Activated T-helper 1 cell treated with anti-CD3 and anti-CD28 coated beads, Interleukin-12 subunit alpha, Interleukin-12 subunit beta, Interleukin-2, Interleukin-4 antibody, amounts not matched to agents 30 ng/mL and 10 ng/mL and 1 ng/mL, durations not matched to agents 14 hours and 24 hours and 36 hours (primary cell): ENCODE data around the gene PDE4D. TPM values are rescaled to one million over a fixed set of nuclear protein-coding genes. Genes with fewer than 3 reads are reported as not detected.
A peak's percentile ranks its signal among the peaks of the same experiment; 100 is the strongest.

Source experiments
- DNase-seq: peaks from one replicate; pipeline ENCODE4 v3.0.0; 2021; ENCODE audit warnings: low spot score
- H3K27ac Mint-ChIP-seq: one replicate; pipeline ENCODE4 v1.8.0; 2021; ENCODE audit warnings: mild to moderate bottlenecking, mixed read lengths
- H3K27me3 Mint-ChIP-seq: one replicate; pipeline ENCODE4 v1.8.0; 2022; ENCODE audit warnings: mild to moderate bottlenecking, moderate library complexity, mixed read lengths; ENCODE audit not compliant: insufficient read depth
- H3K36me3 Mint-ChIP-seq: one replicate; pipeline ENCODE4 v1.8.0; 2021; ENCODE audit warnings: low read depth, mixed read lengths
- H3K4me1 Mint-ChIP-seq: one replicate; pipeline ENCODE4 v1.8.0; 2021; ENCODE audit warnings: low read depth, mixed read lengths
- H3K4me3 Mint-ChIP-seq: one replicate; pipeline ENCODE4 v1.8.0; 2021; ENCODE audit warnings: mild to moderate bottlenecking, moderate library complexity, mixed read lengths
- H3K9me3 Mint-ChIP-seq: one replicate; pipeline ENCODE4 v1.8.0; 2021; ENCODE audit warnings: mixed read lengths
- intact Hi-C: fragments of 100-400 bp; cut with micrococcal nuclease; formaldehyde crosslinking; loops from one replicate; pipeline ENCODE4 v1.15.1; 2024
- total RNA-seq: library from RNA; stranded (reverse); gene quantifications from 2 replicates; pipeline ENCODE4 v1.2.3, GENCODE V29; 2022

The PDE4D gene
- total RNA-seq, 1 donor from 2014 or later = 50.6 TPM

- Mint-ChIP-seq H3K27ac (no peak overlapping the region), H3K4me3 (no peak overlapping the region), H3K4me1 (peaks cover 6% of the 10 kb centered on the region), H3K9me3 (no peaks in the 10 kb centered on the region), H3K36me3 (no peaks in the 10 kb centered on the region), H3K27me3 (peaks cover 13% of the 10 kb centered on the region)
- intact Hi-C loops = no loop called here
- no peak for DNase-seq
Observed at GRCh38 chr5:59198365-59198764, 695.2 kb downstream of the PDE4D start.

GRCh38 chr5:59197911-59198310, 695.6 kb downstream of the PDE4D start:
- Mint-ChIP-seq H3K36me3 (no peaks in the 10 kb centered on the region), H3K4me1 (peaks cover 6% of the 10 kb centered on the region), H3K9me3 (no peaks in the 10 kb centered on the region), H3K4me3 (no peak overlapping the region), H3K27ac (no peak overlapping the region), H3K27me3 (peaks cover 13% of the 10 kb centered on the region)
- DNase-seq = no peak
- intact Hi-C loops = no loop called here

DNA sequence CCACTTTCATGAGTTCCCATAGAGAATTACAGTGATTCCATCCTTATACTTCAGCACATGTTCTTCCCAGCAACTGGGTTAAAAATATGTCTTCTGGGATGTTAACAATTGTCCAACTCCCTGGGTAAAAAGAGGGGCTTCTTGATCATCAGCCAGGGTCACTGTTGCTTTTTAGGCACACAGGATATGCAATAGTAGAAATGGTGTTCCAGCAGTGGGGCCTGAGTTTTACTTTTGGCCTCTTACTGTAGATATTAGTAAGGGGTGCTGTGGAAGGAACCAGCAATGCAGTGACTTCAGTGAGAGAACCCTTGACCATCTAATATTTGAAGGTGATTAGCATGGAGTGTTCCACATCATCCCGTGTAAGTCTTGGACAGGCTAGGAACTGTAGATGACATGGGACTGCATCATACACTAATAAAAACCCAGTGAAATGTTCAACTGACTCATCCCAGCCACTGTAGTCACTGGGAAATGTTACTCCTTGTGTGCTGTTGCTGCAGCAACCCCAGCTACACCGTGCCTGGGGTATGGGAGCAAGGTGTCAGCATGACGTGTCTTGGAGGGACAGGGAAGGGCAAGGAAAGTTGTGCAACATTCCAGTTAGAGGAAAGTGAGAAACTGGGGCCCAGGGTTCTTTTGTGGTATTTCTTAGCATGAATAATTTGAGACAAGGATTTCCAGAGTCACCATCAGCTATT, 699.8 kb downstream of the PDE4D start:
- no peak overlapping the region for H3K27ac Mint-ChIP-seq
- H3K27me3 Mint-ChIP-seq = peaks cover 24% of the 10 kb centered on the region
- H3K4me3 Mint-ChIP-seq = no peak overlapping the region
- no peaks in the 10 kb centered on the region for H3K36me3 Mint-ChIP-seq
- no peak for DNase-seq
- peaks cover 5% of the 10 kb centered on the region for H3K4me1 Mint-ChIP-seq
- intact Hi-C loops = no loop called here
- H3K9me3 Mint-ChIP-seq = no peaks in the 10 kb centered on the region

DNA sequence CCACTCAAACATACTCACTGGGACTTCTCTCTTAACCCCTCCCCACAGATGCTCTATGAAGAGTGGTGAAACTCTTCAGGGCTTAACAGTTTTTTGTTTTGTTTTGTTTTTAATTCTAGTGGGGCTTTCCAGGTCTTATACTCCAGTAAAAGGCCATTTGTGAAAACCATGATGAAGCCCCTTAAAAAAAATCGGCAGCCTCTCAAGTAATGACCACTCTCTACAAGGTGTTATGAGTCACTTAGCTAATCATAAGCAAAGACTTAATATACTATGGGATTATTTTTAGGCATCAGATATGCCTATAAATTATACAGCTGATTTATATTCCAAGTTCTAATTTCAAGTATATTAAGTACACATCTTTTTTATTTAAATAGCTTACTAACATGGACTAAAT, 702.8 kb downstream of the PDE4D start:
- Mint-ChIP-seq H3K9me3 (no peaks in the 10 kb centered on the region), H3K36me3 (no peaks in the 10 kb centered on the region), H3K27ac (no peak overlapping the region), H3K4me3 (no peak overlapping the region), H3K27me3 (peaks cover 24% of the 10 kb centered on the region), H3K4me1 (peaks cover 7% of the 10 kb centered on the region)
- DNase-seq = no peak
- intact Hi-C loops = no loop called here

DNA sequence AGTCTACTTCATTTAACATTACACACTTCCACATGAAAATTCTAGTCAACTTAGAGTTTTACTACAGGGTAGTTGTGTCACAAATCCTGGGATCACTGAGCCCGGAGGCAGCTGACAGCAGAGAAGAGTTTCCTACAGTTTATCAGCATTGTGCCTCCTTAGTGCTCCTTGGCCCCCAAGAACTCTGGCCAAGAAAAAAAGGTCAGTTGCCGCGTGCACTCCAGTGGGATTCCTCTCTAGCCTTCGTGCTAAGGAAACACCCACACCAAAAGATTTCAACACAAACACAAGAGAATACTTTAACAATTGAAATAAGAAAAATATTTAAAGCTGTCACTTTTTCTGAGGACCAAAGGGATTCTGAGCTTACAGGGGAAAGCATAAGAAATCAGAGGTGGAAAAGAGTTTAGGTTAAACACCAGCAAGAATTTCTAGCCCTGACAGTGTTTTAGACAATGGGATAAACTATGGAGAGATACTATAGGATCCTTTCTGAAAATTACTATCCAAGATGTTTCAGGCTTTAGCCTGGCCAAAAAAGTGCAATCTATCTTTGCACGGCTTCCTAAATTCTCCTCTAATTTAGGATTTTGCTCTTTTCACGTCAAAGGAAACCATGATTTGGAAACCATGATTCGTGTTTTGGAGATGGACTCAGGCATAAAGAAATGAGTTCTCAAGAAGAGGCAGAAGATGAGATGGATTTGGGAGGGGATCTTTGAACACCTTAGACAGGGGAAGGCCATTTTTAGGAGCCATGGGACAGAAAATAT, 703.9 kb downstream of the PDE4D start:
- Mint-ChIP-seq H3K4me1 (peaks cover 7% of the 10 kb centered on the region), H3K36me3 (no peaks in the 10 kb centered on the region), H3K27me3 (peaks cover 27% of the 10 kb centered on the region), H3K27ac (no peak overlapping the region), H3K9me3 (no peaks in the 10 kb centered on the region), H3K4me3 (no peak overlapping the region)
- intact Hi-C loops = loop anchor here (2.0 kb wide), 2 partner anchors 307 to 483 kb away; no protein-coding TSS in a partner anchor
- no peak for DNase-seq

DNA sequence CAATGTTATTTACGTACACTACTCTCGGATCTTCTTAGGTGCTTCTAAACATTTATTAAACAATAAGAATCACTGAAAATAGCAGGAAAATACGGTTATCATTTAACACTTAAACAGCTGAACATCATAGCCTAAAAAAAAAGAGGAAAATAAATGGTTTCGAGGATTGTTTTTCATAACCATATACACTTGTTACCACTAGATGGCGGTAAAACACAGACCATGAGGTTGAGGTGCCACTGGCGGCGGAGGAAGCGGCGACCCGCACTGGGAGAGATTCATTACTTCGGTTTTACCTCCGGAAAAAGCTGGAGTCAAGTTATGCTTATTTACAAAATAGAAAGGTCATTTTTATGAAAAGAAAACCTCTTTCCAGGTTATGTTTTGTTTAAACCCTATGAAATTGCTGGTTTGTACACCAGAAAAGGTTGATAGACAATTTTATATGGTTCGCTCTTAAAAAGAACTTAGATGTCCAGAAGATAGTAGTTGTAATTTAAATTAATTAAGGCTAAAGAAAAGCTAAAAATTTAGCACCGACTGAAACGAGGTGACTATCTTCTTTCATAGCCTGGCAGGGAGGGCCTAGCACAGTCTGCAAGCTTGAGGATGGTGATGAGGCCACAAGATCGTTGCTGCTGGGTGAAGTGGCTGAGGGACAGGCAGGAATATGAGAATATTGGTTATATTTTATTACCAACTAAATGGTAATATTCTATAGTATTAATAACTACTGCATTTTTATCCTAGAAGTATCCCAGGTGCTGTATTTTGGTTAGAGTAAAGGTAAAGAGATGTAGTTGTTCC, 704.9 kb downstream of the PDE4D start:
- Mint-ChIP-seq H3K27me3 (peaks cover 27% of the 10 kb centered on the region), H3K4me1 (peaks cover 7% of the 10 kb centered on the region), H3K27ac (no peak overlapping the region), H3K4me3 (no peak overlapping the region), H3K9me3 (no peaks in the 10 kb centered on the region), H3K36me3 (no peaks in the 10 kb centered on the region)
- peak; percentile 32 for DNase-seq
- intact Hi-C loops = loop anchor here (1.0 to 2.0 kb wide), 6 partner anchors 179 to 612 kb away; no protein-coding TSS in a partner anchor

DNA sequence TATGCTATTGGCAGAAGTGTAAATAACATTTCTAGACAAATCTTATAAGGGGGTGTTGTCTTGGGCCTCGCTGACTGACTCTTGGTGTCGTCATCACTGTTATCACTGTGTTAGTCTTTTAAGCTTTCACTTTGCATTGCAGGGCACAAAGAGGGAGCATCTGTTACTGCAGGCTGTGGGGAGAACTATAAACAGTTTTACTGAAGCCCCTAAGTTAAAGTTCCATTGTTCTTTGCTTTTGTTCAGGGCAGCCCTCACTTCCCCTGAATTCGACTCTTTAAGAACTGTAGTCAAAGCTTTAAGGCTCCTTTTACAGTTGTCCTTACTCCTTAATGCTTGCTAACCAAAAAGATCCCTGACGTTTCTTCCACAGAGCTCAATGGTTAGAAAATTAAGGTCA, 705.7 kb downstream of the PDE4D start:
- Mint-ChIP-seq H3K36me3 (no peaks in the 10 kb centered on the region), H3K4me1 (peaks cover 7% of the 10 kb centered on the region), H3K27ac (no peak overlapping the region), H3K9me3 (no peaks in the 10 kb centered on the region), H3K4me3 (no peak overlapping the region), H3K27me3 (peaks cover 27% of the 10 kb centered on the region)
- intact Hi-C loops = loop anchor here (1.0 to 2.0 kb wide), 6 partner anchors 179 to 612 kb away; no protein-coding TSS in a partner anchor
- DNase-seq = no peak

DNA sequence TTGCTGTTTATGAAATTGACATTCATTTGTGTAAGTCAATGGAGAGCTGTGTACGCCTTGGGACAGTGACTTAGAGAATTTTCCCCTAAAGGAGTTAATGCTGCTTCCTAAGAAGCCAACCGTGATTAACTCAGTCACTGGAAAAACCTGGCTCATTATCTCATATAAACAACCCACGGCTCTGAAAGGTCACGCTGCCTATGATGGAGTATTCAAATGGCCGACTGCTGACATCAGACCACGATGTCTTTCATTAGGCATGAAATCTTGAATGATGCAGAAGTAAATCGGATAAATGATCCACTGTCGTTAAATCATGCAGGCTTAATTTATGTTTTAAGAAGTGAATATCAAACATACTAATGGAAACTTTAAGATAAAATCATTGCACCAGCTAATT, 706.9 kb downstream of the PDE4D start:
- Mint-ChIP-seq H3K36me3 (no peaks in the 10 kb centered on the region), H3K27ac (no peak overlapping the region), H3K27me3 (peaks cover 24% of the 10 kb centered on the region), H3K4me1 (peaks cover 7% of the 10 kb centered on the region), H3K9me3 (no peaks in the 10 kb centered on the region), H3K4me3 (no peak overlapping the region)
- intact Hi-C loops = no loop called here
- DNase-seq = no peak

- DNase-seq = no peak
- H3K36me3 Mint-ChIP-seq = no peaks in the 10 kb centered on the region
- H3K4me3 Mint-ChIP-seq = no peak overlapping the region
- H3K4me1 Mint-ChIP-seq = peaks cover 7% of the 10 kb centered on the region
- peaks cover 24% of the 10 kb centered on the region for H3K27me3 Mint-ChIP-seq
- H3K9me3 Mint-ChIP-seq = no peaks in the 10 kb centered on the region
- intact Hi-C loops = no loop called here
- no peak overlapping the region for H3K27ac Mint-ChIP-seq
Observed at GRCh38 chr5:59185757-59186385, 707.7 kb downstream of the PDE4D start.

GRCh38 chr5:59184769-59185168, 708.8 kb downstream of the PDE4D start:
- H3K27me3 Mint-ChIP-seq = peaks cover 24% of the 10 kb centered on the region
- H3K4me1 Mint-ChIP-seq = peaks cover 7% of the 10 kb centered on the region
- intact Hi-C loops = no loop called here
- H3K4me3 Mint-ChIP-seq = no peak overlapping the region
- H3K9me3 Mint-ChIP-seq = no peaks in the 10 kb centered on the region
- no peak for DNase-seq
- no peak overlapping the region for H3K27ac Mint-ChIP-seq
- no peaks in the 10 kb centered on the region for H3K36me3 Mint-ChIP-seq

- Mint-ChIP-seq H3K4me3 (no peak overlapping the region), H3K4me1 (peaks cover 10% of the 10 kb centered on the region), H3K36me3 (no peaks in the 10 kb centered on the region), H3K9me3 (no peaks in the 10 kb centered on the region), H3K27me3 (peaks cover 20% of the 10 kb centered on the region), H3K27ac (no peak overlapping the region)
- DNase-seq = no peak
- intact Hi-C loops = no loop called here
Observed at GRCh38 chr5:59182760-59183159, 710.8 kb downstream of the PDE4D start.

- Mint-ChIP-seq H3K36me3 (no peaks in the 10 kb centered on the region), H3K27ac (no peak overlapping the region), H3K4me3 (no peak overlapping the region), H3K4me1 (peaks cover 20% of the 10 kb centered on the region), H3K9me3 (no peaks in the 10 kb centered on the region), H3K27me3 (peaks cover 11% of the 10 kb centered on the region)
- no peak for DNase-seq
- intact Hi-C loops = no loop called here
Observed at GRCh38 chr5:59180515-59180914, 713.0 kb downstream of the PDE4D start.
